ENCODE measurements around the gene NDST1. TPM values are rescaled to one million over a fixed set of nuclear protein-coding genes. Genes with fewer than 3 reads are reported as not detected.

NDST1 gene
- total RNA-seq, 1 donor from 2014 or later: 423 TPM

DNA sequence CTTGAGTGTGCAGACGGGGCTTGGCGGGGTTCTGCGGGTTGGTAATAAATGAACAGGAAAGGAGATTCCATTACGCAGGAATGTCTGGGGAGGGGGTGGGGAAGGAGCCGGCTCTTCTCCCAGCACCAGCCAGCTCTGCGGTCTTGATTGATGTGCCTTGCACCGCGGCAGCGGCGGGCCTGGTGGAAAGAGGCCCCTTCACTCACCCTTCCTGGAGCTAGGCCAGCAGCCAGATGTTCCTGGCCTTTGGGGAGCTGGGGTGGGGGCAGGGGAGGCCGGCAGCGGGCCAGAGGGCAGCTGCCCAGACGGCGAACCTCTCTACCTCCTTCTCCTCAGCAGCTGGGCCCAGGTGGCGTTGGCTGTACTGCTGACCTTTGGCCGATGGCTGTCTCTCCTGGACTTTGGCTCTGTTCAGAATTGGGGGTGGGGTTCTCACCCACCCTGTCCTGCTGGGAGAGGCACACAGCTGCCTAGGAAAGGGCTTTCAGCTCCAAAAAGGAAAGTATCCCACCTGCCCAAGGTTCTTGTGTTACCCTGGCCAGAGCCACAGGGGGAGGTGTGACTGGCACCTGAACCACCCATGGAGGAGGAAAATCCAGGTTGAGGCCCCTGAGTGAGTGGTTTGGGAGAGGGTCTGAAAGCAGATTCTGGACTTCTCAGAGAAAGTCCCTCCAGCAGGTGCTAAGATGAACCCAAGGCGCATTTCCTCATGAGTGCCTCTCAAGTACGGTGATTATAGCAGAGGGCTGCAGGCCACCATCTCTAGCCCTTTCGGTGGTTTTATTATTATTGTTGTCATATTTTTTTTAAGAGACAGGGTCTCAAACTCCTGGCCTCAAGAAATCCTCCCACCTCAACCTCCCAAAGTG, 74.5 kb downstream of the NDST1 start:
- DNase-seq (ENCODE audit: extremely low read depth, low read depth, low spot score): no peak

DNA sequence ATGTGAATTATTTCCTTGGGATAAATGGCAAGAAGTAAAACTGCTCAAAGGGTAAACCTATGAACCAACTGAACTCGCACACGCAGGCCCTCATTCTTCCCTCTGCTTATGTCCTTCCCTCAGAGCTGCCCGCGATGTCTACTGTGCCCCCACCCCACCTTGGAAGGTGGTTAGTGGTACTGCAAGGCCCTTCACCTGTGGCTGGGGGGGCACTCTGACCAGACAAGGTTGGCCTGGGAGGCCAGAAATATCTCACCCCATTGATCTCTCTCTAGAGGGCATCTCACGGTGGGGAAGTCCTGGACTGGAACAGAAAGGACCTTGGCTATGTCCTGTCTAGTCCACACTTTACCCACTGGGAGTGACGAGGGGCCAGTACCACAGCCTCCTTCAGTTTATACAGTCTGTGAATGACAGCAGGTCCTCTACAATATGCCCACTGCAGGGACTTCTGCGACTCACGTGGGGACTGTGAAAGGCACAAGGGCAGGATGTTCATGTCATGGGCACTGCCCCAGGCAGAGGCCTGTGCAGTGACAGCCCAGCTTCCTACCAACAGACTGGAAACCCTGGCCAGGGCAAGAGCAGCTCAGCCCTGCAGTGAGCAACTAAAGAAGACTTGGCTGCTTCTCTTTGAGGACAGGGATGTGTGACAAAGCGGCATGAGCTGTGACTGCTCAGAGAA, 75.8 kb downstream of the NDST1 start:
- no peak for DNase-seq (ENCODE audit: extremely low read depth, low read depth, low spot score)

DNA sequence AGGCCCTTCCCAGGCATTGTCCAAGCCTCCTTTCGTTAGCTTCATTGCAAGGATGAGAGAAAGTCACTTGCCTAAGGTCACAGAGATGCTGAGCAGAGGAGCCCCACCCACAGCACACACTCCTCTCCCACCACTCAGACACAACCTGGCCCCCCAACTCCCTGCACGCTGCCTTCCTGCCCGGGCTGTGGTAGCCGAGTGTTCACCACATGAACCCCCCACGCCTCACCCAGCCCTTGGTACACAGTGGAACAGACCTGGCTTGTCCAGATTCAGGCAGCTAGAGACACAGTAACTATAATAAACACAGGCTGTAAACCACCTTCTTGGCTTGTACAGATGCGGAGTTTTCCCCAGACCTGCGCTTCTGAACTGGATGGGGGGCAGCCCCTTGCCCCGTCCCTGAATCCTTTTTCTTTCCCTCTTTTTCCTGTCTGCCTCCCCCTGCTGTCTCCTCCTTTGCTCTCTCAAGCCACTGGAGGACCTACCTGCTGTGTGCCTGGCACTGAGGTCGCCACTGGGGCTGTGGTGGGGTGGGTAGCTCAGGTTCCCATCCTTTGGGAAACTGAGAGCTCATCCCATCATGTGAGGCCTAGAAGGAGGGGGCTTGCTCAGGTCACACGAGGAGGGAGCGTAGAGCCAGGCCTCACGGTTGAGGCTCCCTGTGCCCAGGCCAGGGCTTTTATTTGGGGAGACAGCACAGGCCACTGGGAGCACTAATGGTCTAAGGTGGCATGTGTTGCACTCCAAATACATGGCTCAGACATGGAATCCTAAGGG, 76.8 kb downstream of the NDST1 start:
- DNase-seq (ENCODE audit: extremely low read depth, low read depth, low spot score): no peak

DNA sequence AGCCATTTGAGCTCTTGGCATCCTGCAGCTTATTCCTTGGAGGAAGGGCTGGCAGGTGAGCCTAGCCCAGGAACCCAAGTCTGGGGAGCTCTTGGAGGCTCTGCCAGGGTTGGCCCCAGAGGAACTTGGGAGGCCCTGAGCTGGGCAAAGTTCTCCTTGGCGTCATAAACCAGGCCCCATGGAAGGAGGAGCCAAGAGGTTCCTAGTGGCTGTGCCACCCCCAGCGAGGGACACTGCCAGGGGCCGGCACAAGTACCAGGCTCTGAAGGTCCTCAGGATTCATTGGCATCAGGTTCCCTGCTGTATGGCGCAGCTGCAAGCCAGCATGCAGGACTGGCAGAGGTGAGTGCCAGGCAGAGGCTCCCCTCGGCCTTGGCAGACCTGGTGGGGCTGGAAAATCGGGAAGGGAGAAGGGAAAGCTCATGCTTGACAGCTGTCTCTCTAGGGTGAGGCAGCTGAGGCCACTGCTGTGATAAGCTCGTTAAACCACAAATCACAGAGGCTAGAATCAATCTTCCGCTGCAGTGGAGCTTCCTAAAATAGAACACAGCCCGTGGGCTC, 77.9 kb downstream of the NDST1 start:
- DNase-seq (ENCODE audit: extremely low read depth, low read depth, low spot score): no peak

DNA sequence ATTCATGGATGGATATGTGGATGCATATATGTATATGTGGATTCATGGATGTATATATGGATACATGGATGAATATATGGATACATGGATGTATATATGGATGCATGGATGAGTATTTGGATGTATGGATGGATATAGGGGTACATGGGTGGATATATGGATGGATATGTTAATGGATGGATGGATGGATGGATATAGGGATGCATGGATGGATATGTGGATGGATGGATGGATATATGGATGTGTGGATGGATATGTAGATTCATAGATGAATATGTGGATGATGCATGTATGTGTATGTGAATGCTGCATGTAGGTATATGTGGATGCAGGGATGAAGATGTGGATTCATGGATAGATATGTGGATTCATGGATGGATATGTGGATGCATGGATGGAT, 79.1 kb downstream of the NDST1 start:
- DNase-seq (ENCODE audit: extremely low read depth, low read depth, low spot score): no peak

DNA sequence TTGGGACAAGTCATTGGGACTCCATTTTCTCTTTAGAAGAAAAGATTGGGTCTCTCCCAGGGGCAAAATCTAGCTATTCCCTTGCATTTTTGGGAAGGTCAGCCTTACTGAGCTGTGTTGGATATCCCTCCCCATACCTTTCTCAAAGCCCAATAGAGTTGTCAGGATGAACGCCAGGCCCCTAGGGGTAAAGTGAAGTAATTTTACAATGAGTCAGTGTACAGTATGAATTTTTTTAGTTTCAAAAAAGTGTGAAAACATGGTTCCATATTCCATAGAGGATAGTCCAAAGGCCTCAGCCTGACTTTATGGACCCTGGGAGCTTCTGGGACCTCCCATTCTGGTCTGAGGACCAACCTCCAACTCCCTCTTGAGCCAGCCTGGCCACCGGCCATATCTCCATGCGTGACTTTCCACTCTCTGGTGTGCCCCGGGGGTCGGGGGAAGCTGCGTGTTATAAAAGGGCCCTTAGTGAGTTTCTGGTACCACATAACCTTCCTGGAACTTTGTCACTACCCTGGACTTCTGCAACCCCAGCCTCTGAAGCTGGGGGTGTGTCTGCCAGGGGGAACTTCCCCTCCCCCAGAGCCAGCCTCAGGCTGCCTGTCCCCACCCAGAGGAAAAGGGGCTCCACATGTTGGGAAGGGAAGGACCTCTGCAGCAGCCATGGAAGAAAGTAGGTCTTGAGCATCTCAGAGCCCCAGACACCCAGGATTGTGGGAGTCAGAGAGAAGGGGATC, 80.1 kb downstream of the NDST1 start:
- no peak for DNase-seq (ENCODE audit: extremely low read depth, low read depth, low spot score)

DNA sequence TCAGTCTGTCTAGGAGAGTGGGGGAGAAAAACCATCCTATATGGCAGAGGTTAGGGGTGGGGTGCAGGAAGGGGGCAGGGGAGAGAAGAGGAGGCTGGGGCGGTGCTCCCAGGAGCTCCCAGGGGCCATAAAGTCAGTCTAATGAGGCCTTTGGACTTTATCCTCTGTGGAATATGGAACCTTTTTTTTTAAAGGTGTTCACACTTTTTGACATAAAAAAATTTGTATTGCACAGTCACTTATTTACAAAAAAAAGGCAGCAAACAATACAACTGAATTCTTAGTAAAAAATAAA, 80.6 kb downstream of the NDST1 start:
- no peak for DNase-seq (ENCODE audit: extremely low read depth, low read depth, low spot score)

DNA sequence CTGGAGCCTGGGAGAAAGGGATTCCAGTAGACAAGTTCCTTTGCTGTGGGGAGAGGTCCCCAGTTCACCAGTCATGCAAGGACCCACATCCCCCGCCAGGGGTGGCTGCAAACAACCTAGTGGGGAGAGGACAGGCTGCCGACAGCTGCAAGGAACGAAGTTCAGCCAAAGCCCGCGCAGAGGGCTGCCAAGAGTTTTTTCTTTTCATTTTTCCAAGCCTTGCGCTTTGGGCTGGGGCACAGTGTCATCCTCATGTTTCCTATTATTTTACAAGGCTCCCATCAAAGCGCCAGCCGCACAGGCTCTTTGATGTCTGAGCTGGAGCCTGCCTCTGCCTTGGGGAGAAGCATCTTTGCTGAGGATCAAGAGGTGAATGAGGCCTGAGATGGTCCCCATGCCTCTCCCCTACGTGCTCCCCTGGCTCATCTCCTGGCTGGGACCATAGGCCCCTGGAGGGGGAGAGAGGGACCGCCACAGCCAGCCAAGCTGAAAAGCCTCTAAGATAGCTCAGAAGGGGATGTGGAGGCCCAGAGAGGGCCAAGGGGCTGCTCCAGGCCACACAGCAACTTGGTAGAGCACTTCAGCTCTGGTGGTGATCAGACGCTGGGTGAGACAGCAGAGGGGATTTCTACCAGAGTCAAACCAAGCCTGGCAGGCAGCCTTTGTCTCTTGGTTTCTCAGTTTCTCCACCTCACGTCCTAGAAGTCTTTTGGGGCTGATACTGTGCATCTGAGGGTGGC, 82.1 kb downstream of the NDST1 start:
- no peak for DNase-seq (ENCODE audit: extremely low read depth, low read depth, low spot score)

DNA sequence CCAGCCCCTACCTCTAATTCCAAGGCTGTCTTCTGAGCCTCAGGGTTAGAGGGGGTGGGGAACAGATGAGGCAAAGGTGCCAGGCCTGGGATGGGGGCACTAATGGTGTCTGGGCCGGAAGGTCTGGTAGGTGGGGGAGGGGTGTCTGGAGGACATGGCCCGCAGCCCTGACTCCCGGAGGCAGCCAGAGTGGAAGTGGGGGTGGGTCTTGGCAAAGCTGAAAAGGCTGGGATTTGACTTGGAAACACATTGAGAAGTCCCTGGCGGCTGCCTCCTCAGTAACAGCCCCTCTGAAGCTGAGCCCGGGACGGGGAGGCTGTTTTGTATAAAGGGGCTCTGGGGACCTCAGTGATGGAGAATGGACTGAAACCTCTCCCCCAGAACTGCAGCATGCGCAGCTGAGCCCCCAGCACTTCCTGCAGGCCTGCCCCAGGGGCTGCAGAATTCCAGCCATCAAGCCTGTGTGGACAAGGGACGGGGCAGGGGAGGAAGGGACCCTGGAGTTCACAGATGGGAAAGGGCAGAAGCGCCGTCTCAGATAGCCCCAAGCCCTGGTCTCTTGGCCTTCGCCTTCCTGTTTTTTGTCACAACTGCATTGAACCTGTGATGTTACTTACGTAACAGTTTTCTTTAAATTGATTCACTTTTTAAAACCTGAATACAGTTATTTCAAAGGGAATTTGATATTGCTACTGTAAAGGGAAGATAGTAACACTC, 83.2 kb downstream of the NDST1 start:
- no peak for DNase-seq (ENCODE audit: extremely low read depth, low read depth, low spot score)

DNA sequence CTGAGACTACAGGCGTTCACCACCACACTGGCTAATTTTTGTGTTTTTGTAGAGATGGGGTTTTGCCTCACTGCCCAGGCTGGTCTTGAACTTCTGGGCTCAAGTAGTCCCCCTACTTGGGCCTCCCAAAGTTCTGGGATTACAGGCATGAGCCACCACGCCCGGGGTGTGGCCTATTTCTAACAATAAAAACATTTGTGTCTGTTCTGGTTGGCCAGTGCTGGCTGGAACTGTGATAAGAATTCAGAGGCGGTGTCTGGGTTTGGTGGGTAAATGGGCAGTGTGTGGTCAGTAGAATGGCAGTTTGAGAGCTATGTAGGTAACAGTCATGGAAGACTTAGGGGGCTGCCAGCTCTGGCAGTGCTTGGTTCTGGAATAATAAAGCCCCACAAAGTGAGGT, 85.7 kb downstream of the NDST1 start:
- DNase-seq (ENCODE audit: extremely low read depth, low read depth, low spot score): no peak

DNA sequence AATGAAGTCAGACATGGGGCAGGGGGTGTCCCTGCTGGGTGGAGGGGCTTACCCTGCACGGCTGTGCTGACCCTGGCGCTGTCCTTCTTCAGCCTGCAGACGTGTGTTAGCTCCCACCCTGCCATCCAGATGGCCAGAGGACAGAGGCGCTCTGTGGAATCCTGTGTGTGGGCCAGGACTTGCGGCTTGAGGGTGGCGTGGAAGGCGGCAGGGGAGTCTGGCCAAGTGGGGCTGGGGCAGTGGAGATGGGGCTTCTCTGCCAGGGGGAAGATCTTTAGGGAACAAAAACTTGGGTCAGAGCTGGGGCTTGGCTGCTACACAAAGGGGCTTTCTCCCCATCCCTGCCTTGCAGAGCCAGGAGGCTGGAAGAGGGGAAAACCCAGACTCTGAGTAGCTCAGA, 86.1 kb downstream of the NDST1 start:
- no peak for DNase-seq (ENCODE audit: extremely low read depth, low read depth, low spot score)

DNA sequence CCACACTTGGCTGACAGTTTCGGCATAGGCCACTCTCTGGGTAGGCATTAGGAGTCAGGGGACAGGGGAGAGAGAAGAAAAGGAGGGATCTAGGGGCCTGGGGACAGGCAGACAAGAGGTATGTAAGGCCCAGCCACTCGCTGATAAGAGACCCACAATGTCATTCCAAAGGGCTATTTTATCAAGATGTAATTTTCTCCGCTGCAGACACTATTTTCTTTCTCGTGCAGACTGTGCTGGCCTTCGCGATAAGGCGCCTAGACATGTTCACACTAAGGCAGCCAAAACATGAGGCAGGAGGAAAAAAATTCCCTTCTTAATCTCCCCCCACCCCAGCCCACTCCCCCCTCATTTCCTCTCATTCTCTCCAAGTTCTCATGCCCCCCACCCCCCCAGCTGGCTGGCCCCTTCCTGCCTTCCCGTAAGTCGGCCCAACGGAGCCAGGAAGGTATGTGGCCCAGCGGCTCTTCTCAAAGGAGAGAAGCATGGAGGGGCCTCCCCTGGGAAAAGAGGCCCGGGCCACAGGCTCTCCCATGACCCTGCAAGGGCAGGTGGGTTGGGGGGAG, 87.6 kb downstream of the NDST1 start:
- no peak for DNase-seq (ENCODE audit: extremely low read depth, low read depth, low spot score)

DNA sequence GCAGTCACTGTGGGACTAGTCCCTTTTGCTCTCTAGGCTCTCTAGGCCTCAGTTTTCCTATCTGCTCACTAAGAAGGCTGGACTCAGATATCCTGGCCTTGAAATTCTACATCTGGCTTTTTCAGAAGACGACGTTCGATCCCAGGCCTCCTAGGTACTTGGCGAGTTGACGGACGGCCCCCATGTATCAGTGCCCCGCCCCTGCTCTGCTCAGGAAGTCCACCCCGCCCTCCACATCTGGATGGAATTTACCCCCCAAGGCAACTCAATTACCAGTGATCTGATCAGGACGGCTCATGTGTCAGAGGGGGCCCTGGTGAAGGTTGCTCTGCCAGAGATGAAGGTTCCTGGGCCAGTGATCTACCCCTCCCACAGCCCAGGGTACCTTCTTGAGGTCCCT, 88.4 kb downstream of the NDST1 start:
- DNase-seq (ENCODE audit: extremely low read depth, low read depth, low spot score): no peak

DNA sequence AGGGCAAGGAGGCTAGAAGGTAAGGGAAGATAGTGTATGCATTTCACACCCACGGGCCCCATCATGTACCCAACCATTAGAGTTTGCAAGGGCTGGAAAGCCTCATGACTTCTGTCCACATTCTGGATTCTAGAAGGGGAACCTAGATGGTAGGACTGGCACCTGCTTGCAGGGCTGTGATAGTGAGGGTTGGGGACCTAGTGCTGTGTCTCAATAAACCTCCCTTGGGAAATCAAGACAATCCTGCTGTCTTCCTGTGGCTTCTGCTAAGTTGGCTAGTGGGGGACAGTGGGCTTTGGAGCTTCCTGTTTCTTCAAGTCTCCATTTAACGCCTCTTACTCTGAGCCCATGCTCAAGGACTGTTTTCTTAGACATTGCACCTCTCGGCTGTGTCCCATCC, 88.9 kb downstream of the NDST1 start:
- no peak for DNase-seq (ENCODE audit: extremely low read depth, low read depth, low spot score)

DNA sequence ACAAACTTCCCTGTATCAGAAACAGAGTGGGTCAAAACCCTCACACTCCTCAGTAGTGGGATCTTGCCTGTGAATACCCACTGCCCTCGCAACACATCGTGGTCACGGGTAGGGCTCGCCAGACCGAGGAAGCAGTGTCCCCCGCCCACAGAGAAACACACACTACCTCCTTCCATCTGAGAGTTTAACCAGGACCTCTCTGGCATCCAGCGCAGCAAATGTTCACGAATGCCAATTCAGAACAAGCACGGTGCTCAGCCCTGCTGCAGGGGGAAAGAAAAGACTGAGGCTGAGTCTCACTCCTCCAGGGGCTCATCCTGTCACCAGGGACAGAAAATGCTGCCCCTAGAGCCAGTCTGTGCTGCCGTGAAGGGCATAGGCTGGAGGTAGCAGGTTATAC, 90.1 kb downstream of the NDST1 start:
- DNase-seq (ENCODE audit: extremely low read depth, low read depth, low spot score): no peak

DNA sequence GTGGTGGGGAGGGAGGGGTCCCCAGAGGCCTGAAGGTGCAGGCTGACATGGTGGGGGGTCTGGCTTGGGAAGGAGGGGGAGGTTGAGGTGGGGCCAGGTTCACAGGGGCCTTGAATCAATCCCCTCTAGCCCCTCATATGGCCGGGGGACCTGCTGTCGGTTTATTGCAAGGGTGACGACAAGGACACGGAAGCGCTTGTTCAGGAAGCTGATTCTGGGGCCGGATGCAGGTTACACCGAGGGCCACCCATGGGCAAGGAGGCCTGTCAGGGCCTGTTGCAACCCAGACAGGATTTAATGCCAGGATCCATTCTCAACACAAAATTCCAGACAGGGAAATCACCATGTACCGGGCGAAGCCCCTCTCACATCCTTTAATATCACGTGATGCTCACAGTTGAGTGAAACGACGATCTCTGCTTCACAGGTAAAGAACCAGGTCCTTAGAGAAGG, 90.9 kb downstream of the NDST1 start:
- DNase-seq (ENCODE audit: extremely low read depth, low read depth, low spot score): no peak

DNA sequence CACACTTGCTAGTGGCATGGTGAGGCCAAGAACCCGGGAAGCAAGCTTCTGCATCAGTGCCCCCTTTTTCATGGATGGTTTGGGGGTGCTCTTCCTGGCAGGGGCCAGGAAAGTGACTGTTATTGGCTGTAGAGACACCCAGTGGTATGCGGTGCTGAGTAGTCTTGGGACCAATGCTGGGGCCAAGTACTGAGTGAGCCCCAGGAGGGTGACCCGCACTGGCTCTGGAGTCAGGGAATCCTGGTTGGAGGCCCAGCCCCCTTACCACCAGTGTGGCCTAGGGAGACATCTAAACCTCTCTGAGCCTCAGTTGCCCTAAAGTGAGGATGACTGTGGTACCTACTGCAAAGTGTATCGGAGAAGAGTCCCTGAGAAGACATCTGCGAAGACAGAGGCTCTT, 91.3 kb downstream of the NDST1 start:
- DNase-seq (ENCODE audit: extremely low read depth, low read depth, low spot score): no peak

DNA sequence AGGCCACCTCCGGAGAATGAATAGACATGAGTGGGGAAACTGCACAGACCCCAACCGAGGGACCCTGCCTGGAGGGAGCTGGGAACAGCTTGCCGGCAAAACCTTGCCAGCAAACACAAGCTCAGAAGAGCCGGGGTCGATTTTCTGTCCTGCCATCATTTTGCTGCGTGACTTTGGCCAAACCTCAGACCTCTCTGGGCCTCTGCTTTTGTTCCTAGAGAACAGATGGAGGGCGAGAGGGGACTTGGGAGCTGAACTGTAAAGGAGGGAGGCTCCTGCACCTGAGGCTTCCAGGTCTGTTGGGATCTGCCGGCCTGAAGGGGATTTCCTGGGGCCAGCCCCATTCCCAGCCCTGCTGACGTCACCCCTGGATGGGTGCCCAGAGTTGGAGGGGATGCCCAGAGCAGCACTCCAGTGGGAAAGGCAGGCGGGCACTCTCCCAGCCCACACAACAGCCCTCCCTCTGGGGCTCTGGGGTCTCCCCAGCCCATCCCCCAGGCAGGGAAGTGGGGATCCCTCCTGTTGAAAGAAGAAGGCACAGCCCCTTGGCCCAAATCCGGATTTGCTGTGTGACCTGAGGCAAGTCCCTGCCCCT, 92.1 kb downstream of the NDST1 start:
- DNase-seq (ENCODE audit: extremely low read depth, low read depth, low spot score): no peak

Measured in glomerular endothelial cell (primary cell).